HepG2 (cell line): ENCODE data around the gene MON1A. TPM values are rescaled to one million over a fixed set of nuclear protein-coding genes. Genes with fewer than 3 reads are reported as not detected.

ENCODE experiments used
- ATF3 ChIP-seq: sonication (generic); formaldehyde crosslinking; IDR thresholded peaks from 2 replicates; pipeline ENCODE4 v1.4.0; 2020; ENCODE audit warnings: missing genetic modification reagents
- BCL6 ChIP-seq: IDR thresholded peaks from 2 replicates; pipeline ENCODE4 v1.6.1; 2016; ENCODE audit warnings: missing genetic modification reagents, missing compliant biosample characterization
- BHLHE40 ChIP-seq: IDR thresholded peaks from 2 replicates; pipeline ENCODE4 v1.6.1; 2011; ENCODE audit warnings: low read length, improper control_type of control experiment
- DPF2 ChIP-seq: sonication (generic); formaldehyde crosslinking; IDR thresholded peaks from 2 replicates; pipeline ENCODE4 v1.4.0; 2020; ENCODE audit warnings: mild to moderate bottlenecking, low read depth, missing genetic modification reagents, borderline replicate concordance
- E2F2 ChIP-seq: sonication (generic); formaldehyde crosslinking; IDR thresholded peaks from 2 replicates; pipeline ENCODE4 v1.4.0; 2020; ENCODE audit warnings: missing genetic modification reagents, borderline replicate concordance
- FLYWCH1 ChIP-seq: sonication (generic); formaldehyde crosslinking; IDR thresholded peaks from 2 replicates; pipeline ENCODE4 v1.8.1; 2023; ENCODE audit warnings: mild to moderate bottlenecking, missing genetic modification reagents
- HMG20B ChIP-seq: conservative IDR thresholded peaks from 2 replicates; pipeline ENCODE4 v1.6.1; 2016; ENCODE audit warnings: missing genetic modification reagents, missing compliant biosample characterization
- KAT7 ChIP-seq: IDR thresholded peaks from 2 replicates; pipeline ENCODE4 v1.6.1; 2018; ENCODE audit warnings: borderline replicate concordance, missing compliant biosample characterization
- KDM3A ChIP-seq: IDR thresholded peaks from 2 replicates; pipeline ENCODE4 v1.6.1; 2018; ENCODE audit warnings: low read depth, missing compliant biosample characterization
- ONECUT2 ChIP-seq: sonication (generic); formaldehyde crosslinking; IDR thresholded peaks from 2 replicates; pipeline ENCODE4 v1.4.0; 2020; ENCODE audit warnings: missing genetic modification reagents
- PHF20 ChIP-seq: sonication (generic); formaldehyde crosslinking; IDR thresholded peaks from 2 replicates; pipeline ENCODE4 v1.5.0; 2020; ENCODE audit warnings: mild to moderate bottlenecking, missing genetic modification reagents
- PHF8 ChIP-seq: sonication (generic); formaldehyde crosslinking; IDR thresholded peaks from 2 replicates; pipeline ENCODE4 v1.5.0; 2020; ENCODE audit warnings: missing genetic modification reagents
- SETDB1 ChIP-seq: sonication (generic); formaldehyde crosslinking; IDR thresholded peaks from 2 replicates; pipeline ENCODE4 v1.5.1; 2020; ENCODE audit warnings: missing genetic modification reagents, mild to moderate bottlenecking, borderline replicate concordance
- TIGD3 ChIP-seq: sonication (generic); formaldehyde crosslinking; IDR thresholded peaks from 2 replicates; pipeline ENCODE4 v1.5.1; 2020; ENCODE audit warnings: mild to moderate bottlenecking, missing genetic modification reagents, borderline replicate concordance
- XRCC5 ChIP-seq: fragments of 200-400 bp; formaldehyde crosslinking; optimal IDR thresholded peaks from 2 replicates; pipeline ENCODE3; 2017; ENCODE audit warnings: mild to moderate bottlenecking, low read length
- ZBTB25 ChIP-seq: IDR thresholded peaks from 2 replicates; pipeline ENCODE4 v1.6.1; 2018; ENCODE audit warnings: missing genetic modification reagents
- ZBTB4 ChIP-seq: sonication (generic); formaldehyde crosslinking; IDR thresholded peaks from 2 replicates; pipeline ENCODE4 v1.4.0; 2020; ENCODE audit warnings: missing genetic modification reagents, mild to moderate bottlenecking, borderline replicate concordance
- ZNF138 ChIP-seq: sonication (generic); formaldehyde crosslinking; IDR thresholded peaks from 2 replicates; pipeline ENCODE4 v1.5.0; 2020; ENCODE audit warnings: mild to moderate bottlenecking, low read depth, missing genetic modification reagents
- ZNF317 ChIP-seq: sonication (generic); formaldehyde crosslinking; IDR thresholded peaks from 2 replicates; pipeline ENCODE4 v1.5.0; 2020; ENCODE audit warnings: mild to moderate bottlenecking, missing genetic modification reagents
- ZNF430 ChIP-seq: sonication (generic); formaldehyde crosslinking; IDR thresholded peaks from 2 replicates; pipeline ENCODE4 v1.9.0; 2021; ENCODE audit warnings: mild to moderate bottlenecking, missing genetic modification reagents
- ZNF546 ChIP-seq: sonication (generic); formaldehyde crosslinking; conservative IDR thresholded peaks from 2 replicates; pipeline ENCODE4 v1.8.1; 2023; ENCODE audit warnings: mild to moderate bottlenecking, missing genetic modification reagents
- ZNF724P ChIP-seq: sonication (generic); formaldehyde crosslinking; IDR thresholded peaks from 2 replicates; pipeline ENCODE4 v1.8.0; 2022; ENCODE audit warnings: missing genetic modification reagents, borderline replicate concordance
- ZNF879 ChIP-seq: sonication (generic); formaldehyde crosslinking; IDR thresholded peaks from 2 replicates; pipeline ENCODE4 v1.8.1; 2023; ENCODE audit warnings: missing genetic modification reagents
- polyA plus RNA-seq, 8 experiments: library from polyadenylated mRNA; depleted of rRNA in 3 of 8; stranded (reverse) in 7 of 8; unstranded in 1 of 8; fragments of >200 nt; fragmentation: Illumina TruSeq in 4 of 8; extraction: Trizol in 4 of 8; gene quantifications; 2 replicates each; pipeline versions ENCODE4 v1.2.1 to v1.2.3, GENCODE V29; 2011 to 2016; ENCODE audit warnings: low read depth in 4 of 8, missing spikeins in 1 of 8, mixed read lengths in 1 of 8; ENCODE audit not compliant: insufficient read depth in 1 of 8
- total RNA-seq, 5 experiments: library from RNA; depleted of rRNA; stranded (reverse); fragments of >200 nt; fragmentation: Illumina TruSeq; extraction: Trizol; gene quantifications; 2 replicates each; pipeline ENCODE4 v1.2.3, GENCODE V29; 2016; ENCODE audit warnings: low read depth in 1 of 5

MON1A gene
- total and polyA plus RNA-seq, 2 of the 13 experiments (the other 11 are each of a cell fraction or from before 2014, with no cell fraction given), result 4.6 to 9.0 TPM

GRCh38 chr3:49939858-49940666 lies 10.5 kb upstream of the MON1A start, which contains the start of gene RBM6 (continued):
- TF ChIP-seq KAT7 (CRISPR knock-in tag), result peak; percentile 96
- TF ChIP-seq ZBTB4 (CRISPR knock-in tag), result peak; percentile 80; the same call in 1 of the 2 replicates
- no peak; the same call in none of the 2 replicates for TF ChIP-seq E2F2 (CRISPR knock-in tag)
- TF ChIP-seq HMG20B (CRISPR knock-in tag), result no peak
- peak; percentile 52; the same call in 1 of the 2 replicates for TF ChIP-seq BHLHE40
- peak; percentile 100 for TF ChIP-seq PHF8
- no peak for TF ChIP-seq FLYWCH1 (CRISPR knock-in tag)
- no peak for TF ChIP-seq ZNF546
- no peak for TF ChIP-seq ONECUT2 (CRISPR knock-in tag)
- TF ChIP-seq TIGD3 (CRISPR knock-in tag), result no peak; the same call in 1 of the 2 replicates
- TF ChIP-seq ZNF879 (CRISPR knock-in tag), result 0 out of 2 replicates have a peak, but pooled peaks have one; percentile 38
- TF ChIP-seq ZNF317 (CRISPR knock-in tag), result peak; percentile 77
- TF ChIP-seq ZNF724P (CRISPR knock-in tag), result no peak
- TF ChIP-seq ZBTB25, result peak; percentile 99
- TF ChIP-seq ZNF430, result peak; percentile 71; the same call in 1 of the 2 replicates
- TF ChIP-seq BCL6 (CRISPR knock-in tag), result peak; percentile 55; the same call in 1 of the 2 replicates
- TF ChIP-seq KDM3A (CRISPR knock-in tag), result peak; percentile 82; the same call in 1 of the 2 replicates
- TF ChIP-seq ZNF138 (CRISPR knock-in tag), result peak; percentile 68; the same call in 1 of the 2 replicates
- no peak for TF ChIP-seq DPF2 (CRISPR knock-in tag)
- TF ChIP-seq XRCC5, result peak; percentile 50
- peak; percentile 85 for TF ChIP-seq PHF20 (CRISPR knock-in tag)
- no peak for TF ChIP-seq ATF3 (CRISPR knock-in tag)
- no peak for TF ChIP-seq SETDB1 (CRISPR knock-in tag)
